ENCODE data around the gene CTSW. TPM values are rescaled to one million over a fixed set of nuclear protein-coding genes. Genes with fewer than 3 reads are reported as not detected.

The CTSW gene
- total and polyA plus RNA-seq, 10 donors: 5.6 to 38.2 (median 23.2) TPM

DNA sequence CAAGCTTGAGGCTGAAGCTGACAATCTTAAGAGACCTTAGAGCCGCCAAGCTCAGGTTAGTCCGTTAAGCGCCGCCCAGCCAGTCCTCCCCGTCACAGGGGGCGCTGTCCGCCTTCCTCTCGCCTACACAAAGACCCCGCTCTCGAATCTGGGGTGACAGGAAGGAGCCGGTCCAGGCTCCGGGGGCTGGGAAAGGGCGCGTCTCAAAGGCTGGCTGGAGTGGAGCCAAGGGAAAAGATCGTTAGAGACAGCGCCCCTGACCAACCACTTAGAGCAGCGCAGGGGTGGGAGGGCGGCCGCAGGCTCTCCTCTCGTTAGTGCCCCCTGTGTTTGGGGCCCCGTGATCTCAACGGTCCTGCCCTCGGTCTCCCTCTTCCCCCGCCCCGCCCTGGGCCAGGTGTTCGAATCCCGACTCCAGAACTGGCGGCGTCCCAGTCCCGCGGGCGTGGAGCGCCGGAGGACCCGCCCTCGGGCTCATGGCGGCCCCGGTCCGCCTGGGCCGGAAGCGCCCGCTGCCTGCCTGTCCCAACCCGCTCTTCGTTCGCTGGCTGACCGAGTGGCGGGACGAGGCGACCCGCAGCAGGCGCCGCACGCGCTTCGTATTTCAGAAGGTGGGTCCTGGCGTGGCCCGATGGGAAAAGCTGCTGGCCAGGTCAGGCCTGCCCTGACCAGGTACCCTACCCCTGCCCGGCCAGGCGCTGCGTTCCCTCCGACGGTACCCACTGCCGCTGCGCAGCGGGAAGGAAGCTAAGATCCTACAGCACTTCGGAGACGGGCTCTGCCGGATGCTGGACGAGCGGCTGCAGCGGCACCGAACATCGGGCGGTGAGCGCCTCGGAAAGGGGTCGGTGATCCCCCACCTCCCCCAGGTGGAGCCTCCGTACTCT is 19.1 kb upstream of the CTSW start, which contains the start of gene MUS81:
MUS81 (plus strand) TSS at position 156 of the 887 bp plus-strand sequence; CDS start at position 477, 321 bp downstream.
- peak within 1 kb of the TSS; percentile 93 to 99 (median 97) for H3K27ac ChIP-seq
- TF ChIP-seq, protein P1, sequence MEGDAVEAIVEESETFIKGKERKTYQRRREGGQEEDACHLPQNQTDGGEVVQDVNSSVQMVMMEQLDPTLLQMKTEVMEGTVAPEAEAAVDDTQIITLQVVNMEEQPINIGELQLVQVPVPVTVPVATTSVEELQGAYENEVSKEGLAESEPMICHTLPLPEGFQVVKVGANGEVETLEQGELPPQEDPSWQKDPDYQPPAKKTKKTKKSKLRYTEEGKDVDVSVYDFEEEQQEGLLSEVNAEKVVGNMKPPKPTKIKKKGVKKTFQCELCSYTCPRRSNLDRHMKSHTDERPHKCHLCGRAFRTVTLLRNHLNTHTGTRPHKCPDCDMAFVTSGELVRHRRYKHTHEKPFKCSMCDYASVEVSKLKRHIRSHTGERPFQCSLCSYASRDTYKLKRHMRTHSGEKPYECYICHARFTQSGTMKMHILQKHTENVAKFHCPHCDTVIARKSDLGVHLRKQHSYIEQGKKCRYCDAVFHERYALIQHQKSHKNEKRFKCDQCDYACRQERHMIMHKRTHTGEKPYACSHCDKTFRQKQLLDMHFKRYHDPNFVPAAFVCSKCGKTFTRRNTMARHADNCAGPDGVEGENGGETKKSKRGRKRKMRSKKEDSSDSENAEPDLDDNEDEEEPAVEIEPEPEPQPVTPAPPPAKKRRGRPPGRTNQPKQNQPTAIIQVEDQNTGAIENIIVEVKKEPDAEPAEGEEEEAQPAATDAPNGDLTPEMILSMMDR (IDR thresholded peaks at IDR 0.05 in 8 of 11, conservative IDR thresholded peaks at IDR 0.05 in 3 of 11): peak; percentile 85 to 96 (median 94)
- peak; percentile 91 to 95 (median 92) for TF ChIP-seq POLR2AphosphoS5 (IDR thresholded peaks at IDR 0.05)
- TF ChIP-seq POLR2A (IDR thresholded peaks at IDR 0.05): peak in 2 of 3 donors; percentile 42 to 55

DNA sequence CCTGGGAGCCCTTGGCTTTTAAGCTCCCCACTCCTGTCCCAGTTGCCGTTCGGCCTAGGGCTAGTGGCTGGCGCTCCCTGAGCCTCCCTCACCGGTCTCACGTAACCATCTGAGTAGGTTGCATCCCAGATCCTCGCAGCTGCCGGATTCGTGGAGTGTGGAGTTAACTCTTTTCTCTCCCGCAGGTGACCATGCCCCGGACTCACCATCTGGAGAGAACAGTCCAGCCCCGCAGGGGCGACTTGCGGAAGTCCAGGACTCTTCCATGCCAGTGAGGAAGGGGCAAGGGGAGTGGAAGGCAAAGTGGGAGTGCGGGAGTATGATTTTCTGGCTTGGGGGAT is 18.5 kb upstream of the CTSW start:
- Histone ChIP-seq H3K4me1 (peaks cover 20 to 64% (median 52%) of the 10 kb centered on the region in 6 donors), H3K36me3 (peaks cover 5 to 52% (median 46%) of the 10 kb centered on the region in 6 donors), H3K27me3 (replicated peaks in 1 of 7) (no peaks in the 10 kb centered on the region), H3K4me3 (peak overlapping the region; percentile 86 to 100 (median 99)), H3K27ac (peak overlapping the region; percentile 93 to 99 (median 97)), H3K9me3 (no peaks in the 10 kb centered on the region)
- TF ChIP-seq, protein P1 (IDR thresholded peaks at IDR 0.05 in 8 of 11, conservative IDR thresholded peaks at IDR 0.05 in 3 of 11): no peak
- TF ChIP-seq POLR2A (IDR thresholded peaks at IDR 0.05): no peak
- no peak for TF ChIP-seq POLR2AphosphoS5 (IDR thresholded peaks at IDR 0.05)
- 14 to 24% (median 16%) methylated on average over 11 to 14 of the region's 14 CpGs for WGBS, 5 donors
- DNase-seq: no peak
- intact Hi-C loops (cut with DNase I; ENCODE audit: low total_unique reads): no loop called here

More for the DNA sequence above, 19.1 kb upstream of the CTSW start, which contains the start of gene MUS81:
- intact Hi-C loops (cut with DNase I; ENCODE audit: low total_unique reads): no loop called here
- Histone ChIP-seq H3K4me1 (peaks cover 26 to 70% (median 58%) of the 10 kb centered on the region in 6 donors), H3K36me3 (peaks cover 5 to 52% (median 46%) of the 10 kb centered on the region in 6 donors), H3K9me3 (no peaks in the 10 kb centered on the region), H3K4me3 (peak within 1 kb of the TSS; percentile 86 to 100 (median 99)), H3K27me3 (replicated peaks in 1 of 7) (no peaks in the 10 kb centered on the region)
- DNase-seq: peak; percentile 99
- WGBS, 5 donors: 0 to 1% (median 0%) methylated on average over 33 to 78 of the region's 78 CpGs

DNA sequence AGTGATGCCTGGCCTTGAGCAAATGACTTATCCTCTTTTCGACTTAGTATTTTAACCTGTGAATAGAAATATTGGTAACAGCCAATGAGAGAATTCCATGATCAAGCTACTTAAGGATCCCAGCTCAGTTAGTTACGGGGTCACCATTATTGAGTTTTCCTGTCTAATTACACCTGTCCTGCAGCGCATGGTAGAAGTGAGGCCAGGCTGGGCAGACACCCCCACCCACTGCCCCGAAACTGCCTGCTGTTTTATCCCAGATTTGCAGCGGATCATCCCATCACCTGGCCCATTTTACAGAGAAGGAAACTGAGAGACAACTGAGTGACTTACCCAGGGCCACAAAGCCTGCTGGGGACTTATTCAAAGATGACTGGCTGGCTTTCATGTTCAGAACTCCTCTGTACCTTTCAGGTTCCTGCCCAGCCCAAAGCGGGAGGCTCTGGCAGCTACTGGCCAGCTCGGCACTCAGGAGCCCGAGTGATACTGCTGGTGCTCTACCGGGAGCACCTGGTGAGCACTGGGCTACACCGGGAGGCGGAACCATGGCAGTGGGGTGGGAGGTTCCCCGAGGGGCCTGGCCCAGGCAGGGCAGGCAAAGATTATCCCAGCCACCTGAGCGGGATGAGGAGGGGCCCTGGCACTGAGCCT is 18.0 kb upstream of the CTSW start:
- 76 to 95% (median 91%) methylated on average over 5 to 13 of the region's 13 CpGs for WGBS, 5 donors
- DNase-seq: peak; percentile 80
- Histone ChIP-seq H3K27me3 (replicated peaks in 1 of 7) (no peaks in the 10 kb centered on the region), H3K36me3 (peaks cover 5 to 52% (median 49%) of the 10 kb centered on the region in 6 donors), H3K27ac (peak overlapping the region in 6 of 8 donors; percentile 20 to 99 (median 98)), H3K4me3 (peak overlapping the region; percentile 86 to 100 (median 99)), H3K9me3 (no peaks in the 10 kb centered on the region), H3K4me1 (peaks cover 15 to 60% (median 47%) of the 10 kb centered on the region in 6 donors)
- TF ChIP-seq POLR2AphosphoS5 (IDR thresholded peaks at IDR 0.05): no peak
- TF ChIP-seq, protein P1 (IDR thresholded peaks at IDR 0.05 in 8 of 11, conservative IDR thresholded peaks at IDR 0.05 in 3 of 11): no peak
- TF ChIP-seq POLR2A (IDR thresholded peaks at IDR 0.05): no peak
- intact Hi-C loops (cut with DNase I; ENCODE audit: low total_unique reads): no loop called here

Data from spleen (tissue), 11 donors.